ENCODE data around the gene CDH13. TPM values are rescaled to one million over a fixed set of nuclear protein-coding genes. Genes with fewer than 3 reads are reported as not detected.

CDH13 gene
- total RNA-seq, 2 experiments from 2014 or later: not detected

GRCh38 chr16:83402160-83402814 lies 775.5 kb downstream of the CDH13 start:
- Histone ChIP-seq H2AFZ (ENCODE audit: low read length) (no peak overlapping the region), H3K4me2 (ENCODE audit: low read length) (no peak overlapping the region), H4K20me1 (ENCODE audit: insufficient read depth, low read length) (no peaks in the 10 kb centered on the region), H3K27ac (ENCODE audit: low read depth, low read length, poor library complexity, severe bottlenecking) (no peak overlapping the region), H3K79me2 (ENCODE audit: insufficient read depth, low read depth, low read length) (no peaks in the 10 kb centered on the region), H3K9me2 (ENCODE audit: insufficient read depth, low read length) (no peaks in the 10 kb centered on the region), H3K9me3 (ENCODE audit: low read length) (no peaks in the 10 kb centered on the region), H3K4me1 (ENCODE audit: insufficient read depth, low read length, poor library complexity, severe bottlenecking) (no peaks in the 10 kb centered on the region), H3K4me3 (ENCODE audit: low read depth, low read length, poor library complexity, severe bottlenecking) (no peak overlapping the region), H3K36me3 (ENCODE audit: insufficient read depth, low read length) (no peaks in the 10 kb centered on the region)
- no peak for DNase-seq (ENCODE audit: low spot score)
- BruUV-seq (replicated peaks): no TSS peak
- POLR2A ChIA-PET: no interaction called here
- TF ChIP-seq EZH2phosphoT487 (IDR thresholded peaks at IDR 0.05; ENCODE audit: borderline replicate concordance, low read depth, low read length): no peak
- peak; percentile 52 for TF ChIP-seq CTCF (conservative IDR thresholded peaks at IDR 0.05; ENCODE audit: low read length)
- CTCF ChIA-PET (ENCODE audit: unreplicated experiment): no interaction called here
- intact Hi-C loops (cut with micrococcal nuclease; ENCODE audit: unreplicated experiment): no loop called here

- intact Hi-C loops (cut with micrococcal nuclease; ENCODE audit: unreplicated experiment): no loop called here
- DNase-seq (ENCODE audit: low spot score): no peak
- Histone ChIP-seq H3K79me2 (ENCODE audit: insufficient read depth, low read depth, low read length) (no peaks in the 10 kb centered on the region), H3K4me1 (ENCODE audit: insufficient read depth, low read length, poor library complexity, severe bottlenecking) (no peaks in the 10 kb centered on the region), H3K9me3 (ENCODE audit: low read length) (no peaks in the 10 kb centered on the region), H3K27ac (ENCODE audit: low read depth, low read length, poor library complexity, severe bottlenecking) (no peak overlapping the region), H4K20me1 (ENCODE audit: insufficient read depth, low read length) (no peaks in the 10 kb centered on the region), H3K4me2 (ENCODE audit: low read length) (no peak overlapping the region), H3K36me3 (ENCODE audit: insufficient read depth, low read length) (no peaks in the 10 kb centered on the region), H3K9me2 (ENCODE audit: insufficient read depth, low read length) (no peaks in the 10 kb centered on the region), H3K4me3 (ENCODE audit: low read depth, low read length, poor library complexity, severe bottlenecking) (no peak overlapping the region), H2AFZ (ENCODE audit: low read length) (no peak overlapping the region)
- POLR2A ChIA-PET: no interaction called here
- no peak for TF ChIP-seq CTCF (conservative IDR thresholded peaks at IDR 0.05; ENCODE audit: low read length)
- no peak for TF ChIP-seq EZH2phosphoT487 (IDR thresholded peaks at IDR 0.05; ENCODE audit: borderline replicate concordance, low read depth, low read length)
- CTCF ChIA-PET (ENCODE audit: unreplicated experiment): no interaction called here
- no TSS peak for BruUV-seq (replicated peaks)
These were observed 776.2 kb downstream of the CDH13 start for GRCh38 chr16:83402967-83403366.

GRCh38 chr16:83403761-83404160 lies 777.0 kb downstream of the CDH13 start:
- Histone ChIP-seq H3K4me1 (ENCODE audit: insufficient read depth, low read length, poor library complexity, severe bottlenecking) (no peaks in the 10 kb centered on the region), H3K9me2 (ENCODE audit: insufficient read depth, low read length) (no peaks in the 10 kb centered on the region), H2AFZ (ENCODE audit: low read length) (no peak overlapping the region), H4K20me1 (ENCODE audit: insufficient read depth, low read length) (no peaks in the 10 kb centered on the region), H3K4me2 (ENCODE audit: low read length) (no peak overlapping the region), H3K27ac (ENCODE audit: low read depth, low read length, poor library complexity, severe bottlenecking) (no peak overlapping the region), H3K79me2 (ENCODE audit: insufficient read depth, low read depth, low read length) (no peaks in the 10 kb centered on the region), H3K9me3 (ENCODE audit: low read length) (no peaks in the 10 kb centered on the region), H3K36me3 (ENCODE audit: insufficient read depth, low read length) (no peaks in the 10 kb centered on the region), H3K4me3 (ENCODE audit: low read depth, low read length, poor library complexity, severe bottlenecking) (no peak overlapping the region)
- intact Hi-C loops (cut with micrococcal nuclease; ENCODE audit: unreplicated experiment): no loop called here
- TF ChIP-seq CTCF (conservative IDR thresholded peaks at IDR 0.05; ENCODE audit: low read length): no peak
- TF ChIP-seq EZH2phosphoT487 (IDR thresholded peaks at IDR 0.05; ENCODE audit: borderline replicate concordance, low read depth, low read length): no peak
- ChIA-PET CTCF (ENCODE audit: unreplicated experiment) (no interaction called here), POLR2A (no interaction called here)
- no peak for DNase-seq (ENCODE audit: low spot score)
- no TSS peak for BruUV-seq (replicated peaks)

All from OCI-LY7 (cell line).